NCI-H526 treated with DMSO at 0.1 percent for 48 hours (cell line): ENCODE results near the gene DHRS3.

Source experiments
- DNase-seq: peaks from one replicate; lab custom pipeline; 2025; lab: John Stamatoyannopoulos, UW

The DHRS3 gene

GRCh38 chr1:12552951-12553921 is 64.8 kb downstream of the DHRS3 start:
- DNase-seq: no peak

GRCh38 chr1:12552111-12552888 is 65.7 kb downstream of the DHRS3 start:
- no peak for DNase-seq

GRCh38 chr1:12551584-12551983 is 66.4 kb downstream of the DHRS3 start:
- DNase-seq: no peak

GRCh38 chr1:12549460-12550349 is 68.3 kb downstream of the DHRS3 start:
- DNase-seq: no peak

GRCh38 chr1:12548973-12549459 is 69.0 kb downstream of the DHRS3 start:
- no peak for DNase-seq

GRCh38 chr1:12548279-12548972 is 69.6 kb downstream of the DHRS3 start:
- no peak for DNase-seq

GRCh38 chr1:12547586-12548225 is 70.3 kb downstream of the DHRS3 start:
- DNase-seq: no peak

- no peak for DNase-seq
Measured at GRCh38 chr1:12546771-12547585, 71.0 kb downstream of the DHRS3 start.

GRCh38 chr1:12544992-12545391 is 73.0 kb downstream of the DHRS3 start:
- DNase-seq: no peak

GRCh38 chr1:12544357-12544756 is 73.7 kb downstream of the DHRS3 start:
- DNase-seq: no peak

- DNase-seq: no peak
Measured at GRCh38 chr1:12543740-12544154, 74.3 kb downstream of the DHRS3 start.

GRCh38 chr1:12542616-12543592 is 75.1 kb downstream of the DHRS3 start:
- no peak for DNase-seq

GRCh38 chr1:12542138-12542465 is 75.9 kb downstream of the DHRS3 start:
- no peak for DNase-seq

- DNase-seq: no peak
Measured at GRCh38 chr1:12541274-12542137, 76.5 kb downstream of the DHRS3 start.

GRCh38 chr1:12540580-12541273 is 77.3 kb downstream of the DHRS3 start:
- DNase-seq: no peak

GRCh38 chr1:12539705-12540579 is 78.1 kb downstream of the DHRS3 start:
- no peak for DNase-seq
